ENCODE data around the gene C1orf52.

GRCh38 chr1:85264150-85264549 lies 4.7 kb upstream of the C1orf52 start:
- TF ChIP-seq CTCF (IDR thresholded peaks at IDR 0.05) (no peak), POLR2AphosphoS5 (IDR thresholded peaks at IDR 0.05) (no peak), POLR2A (IDR thresholded peaks at IDR 0.05) (no peak)

Data from upper lobe of left lung (tissue), 4 donors.